GM19043 (cell line): ENCODE results near the gene FAM110A.
"Not testable (repeated sequence)": the region's sequence is repeated elsewhere in the genome, so short reads cannot be mapped to it uniquely, and the experiment has no call there.

Source experiments
- ATAC-seq: cut with Tn5 transposase; IDR thresholded peaks from one replicate; pipeline ENCODE4 v1.9.1; 2021; ENCODE audit warnings: low read depth; ENCODE audit not compliant: unreplicated experiment

The FAM110A gene

DNA sequence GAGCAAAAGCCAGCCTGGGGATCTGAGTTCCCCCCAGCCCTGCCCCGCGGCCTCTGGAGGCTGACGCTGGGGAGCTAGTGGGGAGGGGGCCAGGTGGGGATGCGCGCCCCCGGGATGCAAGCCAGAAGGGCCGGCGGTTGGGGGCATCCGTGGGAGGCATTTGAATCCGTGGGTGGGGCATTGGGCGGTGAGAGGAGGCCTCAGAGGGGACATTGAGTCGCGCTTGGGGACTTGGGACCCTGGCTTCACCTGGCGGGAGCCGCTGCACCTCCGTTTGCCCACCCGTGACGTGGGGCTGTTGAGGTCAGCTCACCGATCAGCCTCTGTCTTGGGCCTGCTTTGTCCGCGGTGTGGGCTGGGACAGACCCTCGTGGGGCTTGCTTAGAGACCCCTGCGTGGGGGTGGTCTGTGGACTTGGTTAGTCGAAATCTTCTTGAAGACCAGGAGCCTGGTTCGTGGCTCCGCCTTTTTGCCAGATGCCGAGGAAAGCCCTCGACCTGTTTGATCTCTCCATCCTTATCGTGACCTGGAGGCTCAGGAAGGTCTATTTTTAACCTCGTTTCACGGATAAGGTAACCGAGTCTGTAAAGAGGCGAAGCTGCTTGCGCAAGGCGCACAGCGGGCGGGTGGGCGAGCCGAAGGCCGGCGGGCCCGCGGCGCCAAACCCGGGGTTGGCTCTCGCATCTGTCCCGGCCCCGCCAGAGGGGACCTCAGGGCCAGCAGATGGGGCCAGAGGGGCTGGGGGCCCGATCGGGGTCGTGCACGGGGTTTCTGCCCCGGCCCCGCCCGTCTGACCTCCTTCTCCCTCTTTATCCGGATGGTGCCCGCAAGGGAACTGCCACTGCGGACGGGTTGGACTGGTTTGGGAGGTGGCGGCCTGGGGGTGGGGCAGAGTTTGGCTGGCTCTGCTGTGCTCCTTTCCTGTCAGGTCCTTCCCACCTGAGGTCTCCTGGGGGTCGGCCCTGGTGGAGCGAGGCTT, 8.3 kb downstream of the FAM110A start:
- ATAC-seq: no peak

DNA sequence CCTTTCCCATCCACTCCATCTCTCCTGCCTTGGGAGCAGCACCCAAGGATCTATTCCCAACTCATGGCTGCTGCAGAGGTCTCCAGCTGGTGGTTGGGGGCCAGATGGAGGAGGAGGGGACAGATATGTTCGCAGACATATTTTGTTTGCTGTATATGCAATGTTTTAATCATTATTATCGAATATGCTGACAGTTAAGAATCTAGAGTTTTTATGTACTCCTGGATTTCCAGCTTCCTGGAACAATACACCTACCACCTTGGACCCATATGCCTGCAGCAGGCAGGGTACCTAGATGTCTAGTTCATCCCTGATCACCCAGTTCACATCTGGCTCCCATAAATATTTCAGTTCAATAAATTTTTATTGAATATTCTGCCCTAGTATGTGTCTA, 9.0 kb downstream of the FAM110A start:
- ATAC-seq: no peak

DNA sequence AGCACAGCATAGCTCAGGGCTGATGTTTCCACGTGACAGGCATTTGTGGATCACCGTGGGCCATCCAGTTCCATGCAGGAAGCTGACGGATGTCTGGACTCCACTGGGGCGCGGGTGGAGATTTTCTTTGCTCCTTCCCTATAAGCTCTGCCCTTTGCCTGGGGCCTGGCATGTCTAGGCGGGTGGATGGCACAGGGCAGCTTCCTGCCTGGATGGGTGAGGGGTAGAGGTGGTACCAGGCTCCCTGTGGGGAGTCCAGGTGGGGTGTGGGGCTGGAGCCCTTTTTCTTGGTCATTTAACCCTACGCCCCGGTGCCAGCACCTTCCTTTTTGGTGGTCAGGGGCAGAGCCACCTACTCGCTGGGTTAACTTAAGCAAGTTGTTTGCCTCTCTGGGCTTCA, 10.4 kb downstream of the FAM110A start:
- ATAC-seq: no peak

GRCh38 chr20:844473-845225, 11.1 kb downstream of the FAM110A start:
- ATAC-seq: peak; percentile 93

DNA sequence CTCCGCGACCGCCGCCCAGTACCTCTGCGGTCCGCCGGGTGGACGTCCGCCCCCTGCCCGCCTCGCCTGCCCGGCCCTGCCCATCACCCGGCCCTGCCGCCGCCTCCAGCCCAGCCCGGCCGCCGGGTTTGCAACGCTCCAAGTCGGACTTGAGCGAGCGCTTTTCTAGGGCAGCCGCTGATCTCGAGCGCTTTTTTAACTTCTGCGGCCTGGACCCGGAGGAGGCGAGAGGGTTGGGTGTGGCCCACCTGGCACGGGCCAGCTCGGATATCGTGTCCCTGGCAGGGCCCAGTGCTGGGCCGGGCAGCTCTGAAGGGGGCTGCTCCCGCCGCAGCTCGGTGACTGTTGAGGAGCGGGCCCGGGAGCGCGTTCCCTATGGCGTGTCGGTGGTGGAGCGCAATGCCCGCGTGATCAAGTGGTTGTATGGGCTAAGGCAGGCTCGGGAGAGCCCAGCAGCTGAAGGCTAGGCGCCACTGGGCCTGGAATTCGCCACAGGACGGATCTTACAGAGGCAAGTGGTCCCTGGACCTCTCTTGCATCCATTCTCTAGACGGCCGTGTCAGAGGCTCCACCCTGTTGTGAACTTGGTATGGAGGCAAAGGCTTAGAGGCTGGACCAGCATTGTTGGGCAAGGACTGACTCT, 11.8 kb downstream of the FAM110A start:
- no peak for ATAC-seq

DNA sequence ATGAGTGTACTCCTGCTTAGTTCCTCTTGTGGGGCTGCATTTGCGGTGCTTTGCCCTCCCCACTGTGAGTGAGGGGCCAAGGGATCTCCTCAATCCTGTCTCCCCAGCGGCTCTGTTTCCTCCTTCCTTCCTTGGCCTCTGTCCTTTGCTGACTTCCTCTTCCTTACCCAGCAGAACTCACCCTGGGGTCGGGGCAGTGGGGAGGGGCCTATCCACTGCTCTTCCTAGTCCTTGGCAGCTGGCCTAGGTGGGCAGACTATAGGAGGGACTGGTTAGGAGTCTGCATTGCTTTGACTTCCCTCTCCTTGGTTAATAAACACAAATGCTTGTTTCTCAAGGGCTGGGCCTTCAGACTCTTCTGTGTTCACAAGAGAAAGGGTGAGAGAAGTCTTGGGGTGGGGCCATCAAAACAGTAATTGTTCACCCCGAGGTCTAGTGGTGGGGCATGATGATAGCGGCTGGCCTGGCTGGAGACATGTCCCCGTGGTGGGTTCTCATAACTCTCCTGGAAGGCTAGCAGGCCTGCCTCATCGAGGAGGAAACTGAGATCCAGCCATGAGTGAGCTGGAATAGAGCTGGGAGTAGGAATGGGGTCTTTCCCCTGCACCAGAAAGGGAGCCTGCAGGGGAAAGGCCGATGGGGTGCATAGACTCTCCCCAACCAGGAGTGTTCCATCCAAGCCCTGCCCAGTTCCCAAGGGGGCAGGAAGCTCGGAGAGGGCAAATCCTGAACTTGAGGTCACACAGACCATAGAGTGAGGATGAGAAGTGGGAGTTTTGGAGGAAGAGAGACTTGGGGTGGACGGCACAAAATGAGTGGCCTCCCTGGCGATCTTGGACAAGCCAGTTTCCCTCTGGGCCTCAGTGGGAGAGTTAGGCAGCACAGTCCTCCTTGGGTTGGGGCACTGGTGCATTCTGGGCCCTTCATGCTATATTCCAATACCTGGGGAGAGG, 12.7 kb downstream of the FAM110A start:
- no peak for ATAC-seq

DNA sequence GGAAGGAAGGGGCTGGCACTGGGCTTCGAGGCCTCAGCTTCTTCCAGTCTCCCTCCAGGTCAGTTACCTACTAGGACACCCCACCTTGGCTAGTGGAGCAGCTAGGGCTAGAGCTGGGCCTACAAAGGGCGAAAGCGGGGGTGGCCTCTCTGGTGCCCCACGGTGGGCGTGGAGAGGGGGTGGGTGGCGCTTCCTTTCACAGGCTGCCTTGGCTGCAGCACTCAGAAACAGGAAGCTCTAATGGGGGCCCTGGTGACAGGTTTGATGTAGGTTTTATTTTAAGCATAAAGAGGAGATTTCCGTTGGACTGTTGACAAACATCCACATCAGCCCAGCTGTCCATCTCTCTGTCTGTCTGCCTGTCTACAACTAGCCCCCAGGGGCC, 13.4 kb downstream of the FAM110A start:
- no peak for ATAC-seq

GRCh38 chr20:848193-848592, 14.7 kb downstream of the FAM110A start:
- ATAC-seq: no peak

GRCh38 chr20:848731-849130, 15.2 kb downstream of the FAM110A start:
- not testable (repeated sequence) for ATAC-seq

- ATAC-seq: no peak
Observed at GRCh38 chr20:853406-853996, 20.0 kb downstream of the FAM110A start.

DNA sequence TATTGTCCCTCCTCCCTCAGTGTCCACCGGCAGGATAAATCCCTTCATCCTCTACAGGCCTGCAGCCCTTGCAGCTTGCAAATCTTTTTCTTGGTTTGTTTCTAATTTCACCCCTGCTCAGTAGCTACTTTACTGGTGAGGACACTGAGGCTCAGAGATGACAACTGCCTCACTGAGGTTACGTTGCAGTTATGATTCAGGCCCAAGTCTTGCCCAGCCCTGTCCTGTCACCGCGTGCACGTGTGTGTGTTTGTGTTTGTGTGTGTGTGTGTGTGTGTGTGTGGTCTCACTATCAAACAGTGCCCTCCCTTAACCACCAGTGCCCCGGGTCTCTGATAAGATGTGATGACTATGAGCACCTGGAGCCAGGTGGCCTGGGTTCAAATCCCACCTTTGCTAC, 21.1 kb downstream of the FAM110A start:
- ATAC-seq: no peak

DNA sequence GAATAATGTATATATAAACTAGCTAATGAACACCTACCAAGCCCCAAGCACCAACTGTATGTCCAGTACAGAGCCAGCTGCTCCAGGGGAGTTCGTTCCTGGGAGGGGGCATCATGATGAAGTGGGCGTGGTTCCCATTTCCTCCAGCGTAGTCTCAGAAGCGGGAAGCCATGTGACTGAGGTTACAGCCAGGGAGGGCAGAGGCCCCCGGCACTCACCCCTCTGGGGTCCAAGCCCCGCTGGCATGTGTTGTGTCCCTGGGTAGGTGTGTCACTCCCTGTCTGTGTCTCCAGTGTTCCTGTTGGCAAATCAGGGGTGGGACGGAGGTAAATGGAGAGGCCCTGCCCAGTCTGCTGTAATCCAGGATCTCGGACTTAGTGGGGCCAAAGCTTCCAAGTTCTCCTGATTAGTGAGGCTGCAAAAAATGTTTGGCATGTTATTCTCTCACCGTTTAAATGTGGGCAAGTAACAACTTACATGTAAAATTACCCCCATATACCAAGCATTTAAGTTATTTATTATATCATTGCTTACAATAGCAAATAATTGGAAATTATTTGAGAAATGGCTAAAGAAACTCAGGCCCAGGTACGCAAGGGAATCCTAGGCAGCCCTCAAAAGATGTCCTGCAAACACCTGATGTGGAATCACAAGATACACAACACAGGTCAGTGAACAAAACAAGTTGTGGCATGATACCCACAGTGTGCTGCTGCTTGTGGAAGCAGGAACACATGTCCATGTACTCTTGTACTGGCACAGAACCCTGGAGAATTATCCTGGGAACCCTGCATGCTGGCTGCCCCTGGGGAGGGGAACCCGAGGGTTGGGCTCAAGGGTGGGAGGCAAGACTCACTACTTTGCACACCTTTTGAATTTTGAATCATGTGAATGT, 22.2 kb downstream of the FAM110A start:
- ATAC-seq: no peak

GRCh38 chr20:856361-856775, 22.9 kb downstream of the FAM110A start:
- no peak for ATAC-seq

DNA sequence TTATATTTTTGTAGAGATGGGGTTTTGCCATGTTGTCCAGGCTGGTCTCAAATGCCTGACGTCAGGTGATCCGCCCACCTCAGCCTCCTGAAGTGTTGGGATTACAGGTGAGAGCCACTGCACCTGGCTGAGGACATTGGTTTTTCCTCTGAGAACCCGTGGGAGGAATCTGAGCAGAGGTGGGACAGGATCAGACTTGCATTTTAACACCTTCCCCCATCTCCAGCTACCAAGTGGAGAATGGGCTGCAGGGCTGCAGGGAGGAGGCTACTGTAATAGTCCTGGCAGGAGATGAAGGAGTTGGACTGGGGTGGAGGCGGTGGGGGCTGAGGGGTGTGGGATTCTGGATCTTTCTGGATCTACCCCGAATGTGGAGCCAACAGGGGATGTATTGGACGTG, 24.5 kb downstream of the FAM110A start:
- ATAC-seq: no peak

GRCh38 chr20:859751-860231, 26.3 kb downstream of the FAM110A start:
- no peak for ATAC-seq

DNA sequence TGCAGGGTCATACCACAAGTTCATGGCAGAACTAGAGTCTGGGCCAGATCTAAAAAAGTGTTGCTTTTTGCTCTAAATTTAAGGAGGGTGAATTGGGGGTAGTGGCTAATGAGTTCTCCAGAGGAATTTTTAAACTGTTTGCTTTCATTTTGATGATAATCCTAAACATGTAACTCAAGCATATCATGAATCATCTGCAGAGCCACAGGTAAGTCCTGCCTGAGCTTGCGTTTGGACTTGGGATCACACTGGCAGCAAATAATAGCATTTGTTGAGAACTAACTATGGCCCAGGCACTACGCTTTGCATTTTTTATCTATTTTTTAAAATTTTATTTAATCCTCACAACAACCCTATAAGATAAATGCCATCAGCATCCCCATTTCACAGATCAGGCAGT, 27.4 kb downstream of the FAM110A start:
- no peak for ATAC-seq

GRCh38 chr20:865440-865839, 31.9 kb downstream of the FAM110A start:
- ATAC-seq: no peak

- no peak for ATAC-seq
Observed at GRCh38 chr20:868279-868678, 34.8 kb downstream of the FAM110A start.

DNA sequence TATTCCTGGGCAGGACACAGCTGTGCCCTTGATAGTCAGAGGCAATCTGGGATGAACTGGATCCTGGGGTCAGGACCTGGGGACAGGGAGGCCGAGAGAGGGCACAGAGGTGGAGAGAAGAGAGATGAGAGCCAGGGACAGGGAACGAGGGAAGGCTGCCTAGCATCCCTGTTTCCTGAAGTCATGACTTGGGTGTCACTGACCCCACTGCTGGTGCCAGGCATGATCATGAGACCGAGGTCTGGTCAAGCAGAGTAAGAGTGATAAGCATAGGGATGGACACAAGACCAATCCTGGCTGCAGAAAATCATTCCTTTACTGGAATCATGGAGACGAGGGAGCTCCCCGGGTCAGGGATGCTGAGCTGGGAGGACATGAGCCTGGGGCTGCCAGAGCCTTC, 36.1 kb downstream of the FAM110A start:
- no peak for ATAC-seq
